A549 treated with DMSO at 1 μM for 4 hours (cell line): ENCODE results near the gene CETP. TPM values are rescaled to one million over a fixed set of nuclear protein-coding genes. Genes with fewer than 3 reads are reported as not detected.

ENCODE experiments used
- total RNA-seq: library from RNA; stranded (reverse); fragments of 200-300 nt; extraction: Qiagen RNA extraction; gene quantifications from 5 replicates; pipeline ENCODE4 v1.2.3, GENCODE V29; 2022; ENCODE audit warnings: low read depth

CETP gene
- total RNA-seq: not detected in 5 replicates

GRCh38 chr16:56961851-56962281, at the start of gene CETP:
TSS of gene CETP (plus strand) at chr16:56961950. CDS start at chr16:56961980, 30 bp downstream.

GRCh38 chr16:56931892-56932720, 29.6 kb upstream of the CETP start, which contains the start of gene HERPUD1:
TSS of gene HERPUD1 (plus strand) at chr16:56932142. CDS start at chr16:56932245, 103 bp downstream.

GRCh38 chr16:56988948-56989945, 27.5 kb downstream of the CETP start, which contains the start of gene NLRC5:
TSS of gene NLRC5 (plus strand) at chr16:56989557. CDS start at chr16:57020713, 31,156 bp downstream.

Other genes starting within 250 kb of the CETP start
- 90.0 to 103 TPM (median 96.8 TPM) in 5 replicates for gene NUP93, start 231.8 kb upstream of the CETP start, total RNA-seq
- gene SLC12A3, start 96.7 kb upstream of the CETP start, total RNA-seq: 0.02 TPM in 2 of 5 replicates, not detected in the others
- 88.7 to 92.3 TPM (median 89.3 TPM) in 5 replicates for gene HERPUD1, start 29.8 kb upstream of the CETP start, total RNA-seq
- 4.3 to 5.7 TPM (median 5.3 TPM) in 5 replicates for gene NLRC5, start 27.6 kb downstream of the CETP start, total RNA-seq
- 39.3 to 49.2 TPM (median 42.1 TPM) in 5 replicates for gene CPNE2, start 130.6 kb downstream of the CETP start, total RNA-seq
- gene PSME3IP1, start 224.1 kb downstream of the CETP start, total RNA-seq: 86.7 to 100 TPM (median 92.5 TPM) in 5 replicates
- 26.4 to 32.0 TPM (median 28.1 TPM) in 5 replicates for gene RSPRY1, start 224.4 kb downstream of the CETP start, total RNA-seq